GM18907 (cell line): ENCODE measurements around the gene GFY.

Experiments
- ATAC-seq: cut with Tn5 transposase; IDR thresholded peaks from one replicate; pipeline ENCODE4 v1.9.1; 2021; ENCODE audit warnings: mild to moderate bottlenecking, moderate library complexity; ENCODE audit not compliant: unreplicated experiment

Gene GFY

GRCh38 chr19:49407482-49408015 lies 17.6 kb upstream of the GFY start:
- no peak for ATAC-seq

- ATAC-seq: no peak
Observed at GRCh38 chr19:49408816-49409440, 16.3 kb upstream of the GFY start.

DNA sequence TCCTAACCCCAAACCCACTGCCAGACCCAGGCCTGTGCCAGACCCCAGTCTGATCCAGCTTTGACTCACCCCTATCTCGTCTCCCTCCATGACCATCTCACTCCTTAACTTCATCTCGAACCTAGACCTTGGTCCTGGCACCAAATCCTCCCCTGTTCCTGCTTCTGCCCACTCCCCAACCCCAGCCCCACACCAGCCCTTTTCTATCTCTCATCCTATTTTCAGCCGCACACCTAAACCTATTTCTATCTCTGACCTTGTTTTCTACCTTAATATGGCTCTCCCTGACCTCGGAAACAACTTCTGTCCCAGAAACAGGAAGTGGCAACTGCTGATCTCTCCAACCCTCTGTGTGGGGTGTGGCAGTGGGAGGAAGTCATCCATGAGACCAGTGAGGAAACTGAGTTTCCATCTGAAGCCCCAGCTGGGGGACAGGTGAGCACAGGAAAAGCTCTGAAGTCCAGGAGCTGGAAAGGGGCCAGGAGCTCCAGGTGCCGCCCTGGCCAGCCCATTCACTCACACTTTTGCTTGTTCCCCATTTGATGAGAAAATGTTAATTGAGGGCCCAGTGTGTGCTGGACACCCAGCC lies 15.7 kb upstream of the GFY start:
- no peak for ATAC-seq

DNA sequence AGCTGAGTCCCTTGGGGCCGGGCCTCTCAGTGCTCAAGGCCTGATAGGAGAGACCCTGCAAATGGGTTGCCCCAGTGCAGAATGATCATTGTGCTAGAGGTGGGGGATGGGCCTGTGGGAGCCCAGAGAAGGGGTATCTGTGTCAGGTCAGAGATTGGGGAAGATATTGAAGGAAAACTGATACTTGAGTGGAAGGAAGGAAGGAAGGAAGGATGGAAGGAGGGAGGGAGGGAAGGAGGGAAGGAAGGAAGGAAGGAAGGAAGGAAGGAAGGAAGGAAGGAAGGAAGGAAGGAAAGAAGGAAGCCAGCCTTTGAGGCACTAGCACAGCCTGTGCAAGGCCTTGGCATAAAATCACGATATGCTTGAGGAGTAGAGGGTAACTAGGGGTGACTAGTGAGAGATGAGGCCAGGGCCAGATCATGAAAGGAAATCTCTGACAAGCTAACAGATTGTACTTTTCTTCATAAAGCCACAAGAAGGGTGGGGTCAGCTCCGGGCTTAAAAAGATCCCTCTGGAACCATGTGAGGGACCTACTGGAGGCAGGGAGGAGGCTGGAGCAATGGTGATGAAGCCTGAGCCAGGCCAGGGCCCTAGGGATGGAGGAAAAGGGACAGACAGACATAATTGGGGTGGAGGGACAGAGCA lies 13.4 kb upstream of the GFY start:
- ATAC-seq: no peak

- ATAC-seq: no peak
Observed at GRCh38 chr19:49413348-49413747, 11.8 kb upstream of the GFY start.

GRCh38 chr19:49414256-49414655 lies 10.9 kb upstream of the GFY start:
- no peak for ATAC-seq

- ATAC-seq: no peak
Observed at GRCh38 chr19:49415102-49415809, 9.9 kb upstream of the GFY start.

GRCh38 chr19:49415810-49416200 lies 9.4 kb upstream of the GFY start:
- no peak for ATAC-seq

DNA sequence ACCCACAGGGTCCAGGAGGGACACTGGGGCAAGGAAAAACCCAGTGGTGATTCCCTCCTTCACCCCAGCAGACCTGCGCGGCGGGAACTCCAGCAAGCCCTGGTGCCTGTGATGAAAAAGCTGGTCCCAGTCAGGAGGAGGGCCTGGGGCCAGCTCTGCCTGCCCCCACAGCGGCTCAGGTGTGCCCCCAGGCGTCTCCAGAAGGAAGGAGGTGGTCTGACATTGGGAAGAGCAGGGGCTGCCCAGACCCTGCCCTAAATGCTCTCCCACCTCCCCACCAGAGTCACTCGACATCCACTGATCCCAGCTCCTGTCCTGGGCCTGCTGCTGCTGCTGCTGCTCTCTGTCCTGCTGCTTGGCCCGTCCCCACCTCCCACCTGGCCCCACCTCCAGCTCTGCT lies 8.1 kb upstream of the GFY start:
- no peak for ATAC-seq

GRCh38 chr19:49418511-49418910 lies 6.7 kb upstream of the GFY start:
- no peak for ATAC-seq

GRCh38 chr19:49419173-49419572 lies 6.0 kb upstream of the GFY start:
- no peak for ATAC-seq

GRCh38 chr19:49420227-49420626 lies 5.0 kb upstream of the GFY start:
- no peak for ATAC-seq

GRCh38 chr19:49421039-49421877 lies 3.9 kb upstream of the GFY start:
- ATAC-seq: no peak

GRCh38 chr19:49421878-49422202 lies 3.3 kb upstream of the GFY start:
- ATAC-seq: no peak

DNA sequence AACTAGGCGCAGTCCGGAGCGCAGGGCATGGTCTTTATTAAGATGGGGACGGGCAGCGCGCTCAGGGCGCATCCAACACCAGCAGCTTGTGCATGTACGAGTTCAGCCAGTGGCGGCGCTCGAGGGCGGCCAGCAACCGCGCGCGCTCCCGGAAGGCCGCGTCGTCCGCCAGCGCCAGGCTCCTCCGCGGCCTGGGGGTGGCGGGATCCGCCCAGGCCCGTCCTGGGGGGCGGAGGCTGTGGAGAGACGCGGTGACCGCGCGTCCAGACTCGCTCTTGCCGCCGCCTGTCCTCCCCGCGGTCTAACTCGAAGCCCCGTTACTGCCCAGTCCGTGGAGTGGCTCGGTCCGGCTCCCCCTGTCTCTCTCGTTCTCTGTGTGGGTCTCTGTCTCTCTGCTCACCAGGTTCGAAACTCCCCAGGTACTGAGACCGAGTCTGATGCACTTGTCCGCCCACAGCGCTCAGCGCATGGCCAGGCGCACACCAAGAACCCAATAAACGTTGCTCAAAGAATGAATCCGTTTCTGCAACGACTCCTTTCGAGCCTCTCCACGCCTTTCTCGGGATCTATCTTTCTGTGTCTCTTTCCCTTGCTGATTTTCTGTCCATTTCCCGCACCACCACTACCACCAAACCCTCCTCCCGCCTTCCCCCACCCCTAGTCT lies 2.6 kb upstream of the GFY start:
- no peak for ATAC-seq

- ATAC-seq: no peak
Observed at GRCh38 chr19:49423071-49423984, 1.9 kb upstream of the GFY start, which contains the start of gene PTH2. Gene PTH2, minus strand, starts transcription at chr19:49423441. Its CDS starts 102 bp downstream, at chr19:49423339.

DNA sequence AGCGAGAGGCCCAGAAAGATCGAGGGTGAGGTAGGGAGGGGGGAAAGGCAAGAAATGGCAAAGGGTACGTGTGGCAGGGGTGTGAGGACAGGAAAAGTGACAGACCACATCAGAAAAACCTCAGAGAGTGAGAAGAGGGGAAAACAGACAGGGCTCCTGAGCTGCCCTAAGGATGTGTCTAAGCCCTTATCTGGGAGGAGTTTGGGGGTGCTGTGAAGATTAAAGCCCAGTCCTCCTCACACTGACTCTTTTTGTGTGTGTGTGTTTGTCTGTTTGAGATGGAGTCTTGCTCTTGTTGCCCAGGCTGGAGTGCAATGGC lies 1.2 kb upstream of the GFY start:
- no peak for ATAC-seq

DNA sequence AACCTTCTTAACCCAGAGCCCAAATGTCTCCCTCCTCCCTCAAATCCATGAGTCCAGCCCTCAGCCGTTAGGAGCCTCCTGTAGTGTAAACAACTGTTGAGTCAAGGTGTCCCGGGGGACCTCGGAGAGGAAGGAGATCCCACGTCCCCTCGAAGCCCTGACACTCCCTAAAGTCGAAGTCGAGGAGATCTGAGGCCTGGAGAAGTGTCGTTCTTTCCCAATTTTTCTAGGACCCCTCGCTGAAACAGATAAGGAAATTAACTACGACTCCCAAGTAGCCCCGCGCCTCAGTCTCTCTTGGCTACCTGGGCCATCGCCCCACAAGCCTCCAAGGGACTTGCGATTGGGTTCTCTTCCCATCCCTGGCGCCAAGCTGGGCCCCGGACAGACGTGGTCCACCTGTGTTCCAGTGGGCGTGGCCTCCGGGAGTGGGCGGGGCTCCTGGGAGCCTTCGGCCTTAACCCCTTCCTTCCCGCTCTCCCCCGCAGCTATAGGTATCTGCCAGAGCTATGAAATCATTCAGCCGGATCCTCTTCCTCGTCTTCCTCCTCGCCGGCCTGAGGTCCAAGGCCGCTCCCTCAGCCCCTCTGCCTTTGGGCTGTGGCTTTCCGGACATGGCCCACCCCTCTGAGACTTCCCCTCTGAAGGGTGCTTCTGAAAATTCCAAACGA lies 869 bp downstream of the GFY start:
- ATAC-seq: no peak

- no peak for ATAC-seq
Observed at GRCh38 chr19:49427339-49427738, 2.2 kb downstream of the GFY start.
